ENCODE data around the gene SCN8A. TPM values are rescaled to one million over a fixed set of nuclear protein-coding genes. Genes with fewer than 3 reads are reported as not detected.

SCN8A gene
- total and polyA plus RNA-seq, 2 experiments from 2014 or later = 0.88 to 3.7 TPM

GRCh38 chr12:51729331-51729730, 138.3 kb downstream of the SCN8A start:
- no peaks in the 10 kb centered on the region for H3K4me1 ChIP-seq (ENCODE audit: low read depth)
- DNase-seq (ENCODE audit: low read depth in 1 of 2, low spot score in 1 of 2) = no peak
- H3K27ac ChIP-seq = no peak overlapping the region
- H3K4me3 ChIP-seq = no peak overlapping the region
- H3K36me3 ChIP-seq = no peaks in the 10 kb centered on the region
- no peaks in the 10 kb centered on the region for H3K27me3 ChIP-seq
- no peak for TF ChIP-seq CTCF (IDR thresholded peaks at IDR 0.05; ENCODE audit: low read depth, low read length)
- no peaks in the 10 kb centered on the region for H3K9me3 ChIP-seq (ENCODE audit: low read depth)

- no peak overlapping the region for H3K4me3 ChIP-seq
- H3K9me3 ChIP-seq (ENCODE audit: low read depth) = no peaks in the 10 kb centered on the region
- no peaks in the 10 kb centered on the region for H3K36me3 ChIP-seq
- no peak for DNase-seq (ENCODE audit: low read depth in 1 of 2, low spot score in 1 of 2)
- H3K27ac ChIP-seq = no peak overlapping the region
- no peaks in the 10 kb centered on the region for H3K4me1 ChIP-seq (ENCODE audit: low read depth)
- TF ChIP-seq CTCF (IDR thresholded peaks at IDR 0.05; ENCODE audit: low read depth, low read length) = no peak
- no peaks in the 10 kb centered on the region for H3K27me3 ChIP-seq
Observed at GRCh38 chr12:51730745-51731144, 139.7 kb downstream of the SCN8A start.

GRCh38 chr12:51740536-51740935, 149.5 kb downstream of the SCN8A start:
- Histone ChIP-seq H3K27ac (no peak overlapping the region), H3K27me3 (no peaks in the 10 kb centered on the region), H3K4me3 (no peak overlapping the region), H3K36me3 (no peaks in the 10 kb centered on the region), H3K9me3 (ENCODE audit: low read depth) (no peaks in the 10 kb centered on the region), H3K4me1 (ENCODE audit: low read depth) (no peaks in the 10 kb centered on the region)
- no peak for TF ChIP-seq CTCF (IDR thresholded peaks at IDR 0.05; ENCODE audit: low read depth, low read length)
- DNase-seq (ENCODE audit: low read depth in 1 of 2, low spot score in 1 of 2) = no peak

GRCh38 chr12:51744235-51744634, 153.2 kb downstream of the SCN8A start:
- Histone ChIP-seq H3K36me3 (no peaks in the 10 kb centered on the region), H3K4me3 (no peak overlapping the region), H3K27ac (no peak overlapping the region), H3K4me1 (ENCODE audit: low read depth) (no peaks in the 10 kb centered on the region), H3K27me3 (no peaks in the 10 kb centered on the region), H3K9me3 (ENCODE audit: low read depth) (no peaks in the 10 kb centered on the region)
- DNase-seq (ENCODE audit: low read depth in 1 of 2, low spot score in 1 of 2) = no peak
- no peak for TF ChIP-seq CTCF (IDR thresholded peaks at IDR 0.05; ENCODE audit: low read depth, low read length)

GRCh38 chr12:51744957-51745356, 153.9 kb downstream of the SCN8A start:
- H3K9me3 ChIP-seq (ENCODE audit: low read depth) = no peaks in the 10 kb centered on the region
- no peak for DNase-seq (ENCODE audit: low read depth in 1 of 2, low spot score in 1 of 2)
- H3K4me3 ChIP-seq = no peak overlapping the region
- TF ChIP-seq CTCF (IDR thresholded peaks at IDR 0.05; ENCODE audit: low read depth, low read length) = no peak
- no peaks in the 10 kb centered on the region for H3K27me3 ChIP-seq
- H3K27ac ChIP-seq = no peak overlapping the region
- H3K4me1 ChIP-seq (ENCODE audit: low read depth) = no peaks in the 10 kb centered on the region
- no peaks in the 10 kb centered on the region for H3K36me3 ChIP-seq

- H3K27me3 ChIP-seq = no peaks in the 10 kb centered on the region
- no peaks in the 10 kb centered on the region for H3K36me3 ChIP-seq
- no peaks in the 10 kb centered on the region for H3K9me3 ChIP-seq (ENCODE audit: low read depth)
- no peak for TF ChIP-seq CTCF (IDR thresholded peaks at IDR 0.05; ENCODE audit: low read depth, low read length)
- H3K4me3 ChIP-seq = no peak overlapping the region
- no peak overlapping the region for H3K27ac ChIP-seq
- DNase-seq (ENCODE audit: low read depth in 1 of 2, low spot score in 1 of 2) = no peak
- no peaks in the 10 kb centered on the region for H3K4me1 ChIP-seq (ENCODE audit: low read depth)
Observed at GRCh38 chr12:51746416-51746815, 155.4 kb downstream of the SCN8A start.

Measured in cardiac muscle cell (in vitro differentiated cells and primary cell).